ENCODE data around the gene PXDN.

The PXDN gene

GRCh38 chr2:1645761-1646476 is 98.4 kb downstream of the PXDN start:
- TF ChIP-seq ZC3H10 (CRISPR knock-in tag; IDR thresholded peaks at IDR 0.05): no peak
- no peak for TF ChIP-seq ZNF70 (CRISPR knock-in tag; IDR thresholded peaks at IDR 0.05)
- no peak for TF ChIP-seq CSDC2 (CRISPR knock-in tag; IDR thresholded peaks at IDR 0.05)
- TF ChIP-seq RARB (CRISPR knock-in tag; IDR thresholded peaks at IDR 0.05): no peak
- no peak for TF ChIP-seq TCF4 (CRISPR knock-in tag; IDR thresholded peaks at IDR 0.05; ENCODE audit: borderline replicate concordance)
- no peak for ATAC-seq

- TF ChIP-seq ISL1 (CRISPR knock-in tag; IDR thresholded peaks at IDR 0.05) (no peak), ARNTL (CRISPR knock-in tag; IDR thresholded peaks at IDR 0.05; ENCODE audit: borderline replicate concordance, low read depth) (no peak)
- ATAC-seq: no peak
These were observed 99.9 kb downstream of the PXDN start for GRCh38 chr2:1644427-1644826.

GRCh38 chr2:1642993-1643619 is 101.2 kb downstream of the PXDN start:
- TF ChIP-seq ESRRG (CRISPR knock-in tag; IDR thresholded peaks at IDR 0.05): no peak
- TF ChIP-seq ISL1 (CRISPR knock-in tag; IDR thresholded peaks at IDR 0.05): no peak
- TF ChIP-seq ZNF70 (CRISPR knock-in tag; IDR thresholded peaks at IDR 0.05): no peak
- TF ChIP-seq CSDC2 (CRISPR knock-in tag; IDR thresholded peaks at IDR 0.05): no peak
- no peak for TF ChIP-seq PATZ1 (CRISPR knock-in tag; IDR thresholded peaks at IDR 0.05; ENCODE audit: borderline replicate concordance)
- TF ChIP-seq CSRNP3 (CRISPR knock-in tag; IDR thresholded peaks at IDR 0.05): no peak
- TF ChIP-seq GLIS3 (CRISPR knock-in tag; IDR thresholded peaks at IDR 0.05): no peak
- no peak for TF ChIP-seq POU6F1 (CRISPR knock-in tag; IDR thresholded peaks at IDR 0.05; ENCODE audit: borderline replicate concordance, low read depth)
- no peak for TF ChIP-seq ZC3H10 (CRISPR knock-in tag; IDR thresholded peaks at IDR 0.05)
- no peak for ATAC-seq

- no peak for ATAC-seq
- TF ChIP-seq ZNF565 (CRISPR knock-in tag; conservative IDR thresholded peaks at IDR 0.05; ENCODE audit: low read depth) (no peak), RARB (CRISPR knock-in tag; IDR thresholded peaks at IDR 0.05) (no peak)
These were observed 102.1 kb downstream of the PXDN start for GRCh38 chr2:1642066-1642861.

- ATAC-seq: no peak
- TF ChIP-seq ZNF565 (CRISPR knock-in tag; conservative IDR thresholded peaks at IDR 0.05; ENCODE audit: low read depth) (no peak), ISL1 (CRISPR knock-in tag; IDR thresholded peaks at IDR 0.05) (no peak), ZNF8 (CRISPR knock-in tag; IDR thresholded peaks at IDR 0.05) (no peak), SNAI2 (CRISPR knock-in tag; IDR thresholded peaks at IDR 0.05) (no peak), CSRNP3 (CRISPR knock-in tag; IDR thresholded peaks at IDR 0.05) (no peak), POU6F1 (CRISPR knock-in tag; IDR thresholded peaks at IDR 0.05; ENCODE audit: borderline replicate concordance, low read depth) (no peak), ZFP3 (CRISPR knock-in tag; IDR thresholded peaks at IDR 0.05) (no peak), TOX (CRISPR knock-in tag; IDR thresholded peaks at IDR 0.05; ENCODE audit: borderline replicate concordance) (no peak), ZFP30 (CRISPR knock-in tag; IDR thresholded peaks at IDR 0.05) (no peak), CREB5 (CRISPR knock-in tag; IDR thresholded peaks at IDR 0.05; ENCODE audit: low read depth) (no peak), TCF4 (CRISPR knock-in tag; IDR thresholded peaks at IDR 0.05; ENCODE audit: borderline replicate concordance) (no peak), PATZ1 (CRISPR knock-in tag; IDR thresholded peaks at IDR 0.05; ENCODE audit: borderline replicate concordance) (no peak), ZNF70 (CRISPR knock-in tag; IDR thresholded peaks at IDR 0.05) (no peak), PPARA (CRISPR knock-in tag; IDR thresholded peaks at IDR 0.05; ENCODE audit: borderline replicate concordance) (no peak)
These were observed 102.8 kb downstream of the PXDN start for GRCh38 chr2:1641523-1641922.
